NCI-H2107 (cell line): ENCODE measurements around the gene CDH22.
A peak's percentile ranks its signal among the peaks of the same experiment; 100 is the strongest.

Experiments used
- DNase-seq: peaks from one replicate; lab custom pipeline; 2025; lab: John Stamatoyannopoulos, UW

The CDH22 gene

DNA sequence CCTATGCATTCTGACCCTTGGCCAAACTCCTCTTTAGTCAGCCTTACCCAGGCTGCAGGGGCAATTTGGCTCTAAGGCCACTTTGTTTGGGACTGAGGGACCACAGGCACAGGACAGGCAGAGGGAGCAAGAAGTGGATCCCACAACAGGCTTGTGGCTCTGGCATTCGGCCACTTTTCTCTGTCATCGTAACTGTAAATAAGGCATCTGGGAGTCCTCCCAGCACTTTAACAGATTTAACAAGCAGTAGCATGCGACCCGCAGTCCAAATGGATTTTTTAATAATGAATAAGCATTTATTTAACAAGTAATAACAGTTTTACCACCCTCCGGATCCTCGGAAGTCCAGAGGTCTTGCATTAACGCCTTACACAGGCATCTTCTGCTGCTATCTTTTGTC is 16.1 kb upstream of the CDH22 start:
- DNase-seq = no peak

DNA sequence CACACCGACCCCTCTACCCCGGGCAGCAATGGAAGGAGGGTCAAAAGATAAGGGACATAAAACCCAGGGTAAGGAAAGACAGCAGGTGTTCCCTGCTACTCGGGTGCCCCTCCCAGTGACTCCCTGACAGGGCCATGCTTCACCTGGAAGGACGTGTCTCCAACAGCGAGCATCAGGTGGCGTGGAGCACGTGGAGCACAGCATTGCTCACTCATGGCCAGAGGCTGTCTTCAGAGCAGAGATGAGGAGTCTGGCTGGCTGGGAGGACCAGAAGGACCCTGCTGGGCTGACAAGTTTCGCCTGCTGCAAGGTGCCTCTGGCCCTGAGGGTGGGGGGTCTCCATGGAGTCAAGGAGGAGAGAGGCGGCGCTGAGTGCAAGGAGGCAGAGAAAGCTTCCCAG is 15.3 kb upstream of the CDH22 start:
- DNase-seq = no peak

DNA sequence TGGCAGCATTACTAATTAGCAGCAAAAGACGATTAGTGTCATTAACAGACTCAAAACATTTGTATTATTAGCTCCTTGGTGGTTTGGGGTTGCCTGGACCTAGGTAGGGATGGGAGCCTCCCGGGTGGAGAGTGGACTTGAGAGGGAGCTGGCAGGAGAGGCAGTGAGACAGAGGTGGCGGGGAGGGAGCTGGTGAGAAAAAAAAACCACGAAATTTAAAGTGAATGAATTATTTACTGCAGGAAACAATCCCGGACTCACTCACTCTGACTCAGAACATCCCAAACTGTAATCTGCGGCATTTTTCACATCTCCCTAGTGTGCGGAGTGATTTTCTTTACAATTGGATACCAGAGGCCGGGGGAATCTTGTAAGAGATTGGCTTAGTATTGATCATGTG is 14.3 kb upstream of the CDH22 start:
- no peak for DNase-seq

DNA sequence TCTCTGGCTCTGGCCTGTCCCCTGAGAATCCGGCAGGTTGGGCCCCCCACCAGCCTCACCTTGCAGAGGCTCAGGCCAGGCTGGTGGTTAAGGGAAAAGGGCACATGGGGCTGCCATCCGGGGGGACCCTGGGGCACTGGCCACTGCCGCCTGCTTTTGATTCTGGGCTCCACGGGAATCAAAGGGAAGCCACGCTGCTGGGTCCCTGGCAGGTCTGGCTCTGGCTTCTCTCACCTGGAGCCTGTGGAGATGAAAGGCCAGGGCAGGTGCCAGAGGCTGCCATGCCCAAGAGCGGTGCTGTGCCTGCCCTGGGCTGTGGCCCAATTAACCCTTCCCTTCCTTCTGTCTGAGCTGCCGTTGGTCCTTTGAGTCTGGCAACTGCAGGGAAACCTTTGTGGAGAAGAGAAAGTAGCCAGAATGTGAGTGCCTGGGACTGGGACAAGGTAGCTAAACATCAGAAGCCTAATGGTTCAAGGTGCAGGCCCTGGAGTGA is 9.4 kb upstream of the CDH22 start:
- DNase-seq = no peak

DNA sequence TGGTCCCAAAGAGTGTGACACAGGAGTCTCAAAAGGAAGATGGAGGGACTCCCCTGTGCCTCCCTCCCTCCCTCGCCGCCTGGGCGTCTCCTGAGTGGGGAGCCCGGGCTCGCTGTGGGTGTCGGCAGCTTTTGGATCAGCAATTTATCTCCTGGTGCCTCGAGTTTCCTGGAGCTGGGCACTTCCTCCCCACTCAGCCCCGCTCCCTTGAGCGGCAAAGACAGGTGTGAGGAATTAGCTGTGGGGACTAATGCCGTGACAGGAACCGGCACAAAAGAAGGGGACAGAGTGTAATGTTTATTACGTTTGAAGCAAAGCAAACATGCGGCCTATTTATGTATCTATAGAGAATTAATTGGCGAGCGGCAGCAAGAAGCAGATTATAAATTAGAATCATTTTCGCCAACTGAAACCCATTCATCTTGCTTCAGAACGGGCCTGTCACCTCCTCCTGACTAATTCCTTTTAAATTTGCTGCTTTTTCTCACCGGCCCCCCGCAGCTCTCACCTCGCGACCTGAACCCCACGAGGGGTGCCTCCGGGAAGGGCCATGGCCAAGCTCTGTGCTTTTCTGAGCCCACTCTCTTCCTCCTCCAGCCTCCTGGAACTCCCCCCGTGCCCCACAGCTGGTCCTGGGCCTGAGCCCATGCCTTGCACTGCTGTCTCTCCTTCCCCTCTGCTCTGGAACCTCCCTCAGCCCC is 8.8 kb upstream of the CDH22 start:
- DNase-seq = no peak

DNA sequence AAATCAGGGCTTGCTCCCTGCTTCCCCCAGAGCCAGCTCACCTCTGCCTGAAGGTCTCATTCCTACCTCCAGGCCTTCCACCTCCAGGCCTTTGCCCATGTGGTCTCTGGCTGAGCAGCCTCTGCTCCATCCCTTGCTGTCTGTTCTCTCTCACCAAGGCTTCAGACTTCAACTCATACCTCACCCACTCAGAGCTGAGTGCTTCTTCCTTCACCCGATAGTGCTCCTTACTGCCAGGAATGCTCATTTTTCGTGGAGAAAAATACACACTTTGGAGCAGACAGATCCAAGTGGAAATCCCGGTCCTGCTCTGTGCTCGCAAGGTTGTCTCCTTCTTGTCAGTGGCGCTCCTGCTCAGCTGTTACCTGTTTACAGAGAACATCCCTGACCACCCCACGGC is 7.0 kb upstream of the CDH22 start:
- DNase-seq = no peak

DNA sequence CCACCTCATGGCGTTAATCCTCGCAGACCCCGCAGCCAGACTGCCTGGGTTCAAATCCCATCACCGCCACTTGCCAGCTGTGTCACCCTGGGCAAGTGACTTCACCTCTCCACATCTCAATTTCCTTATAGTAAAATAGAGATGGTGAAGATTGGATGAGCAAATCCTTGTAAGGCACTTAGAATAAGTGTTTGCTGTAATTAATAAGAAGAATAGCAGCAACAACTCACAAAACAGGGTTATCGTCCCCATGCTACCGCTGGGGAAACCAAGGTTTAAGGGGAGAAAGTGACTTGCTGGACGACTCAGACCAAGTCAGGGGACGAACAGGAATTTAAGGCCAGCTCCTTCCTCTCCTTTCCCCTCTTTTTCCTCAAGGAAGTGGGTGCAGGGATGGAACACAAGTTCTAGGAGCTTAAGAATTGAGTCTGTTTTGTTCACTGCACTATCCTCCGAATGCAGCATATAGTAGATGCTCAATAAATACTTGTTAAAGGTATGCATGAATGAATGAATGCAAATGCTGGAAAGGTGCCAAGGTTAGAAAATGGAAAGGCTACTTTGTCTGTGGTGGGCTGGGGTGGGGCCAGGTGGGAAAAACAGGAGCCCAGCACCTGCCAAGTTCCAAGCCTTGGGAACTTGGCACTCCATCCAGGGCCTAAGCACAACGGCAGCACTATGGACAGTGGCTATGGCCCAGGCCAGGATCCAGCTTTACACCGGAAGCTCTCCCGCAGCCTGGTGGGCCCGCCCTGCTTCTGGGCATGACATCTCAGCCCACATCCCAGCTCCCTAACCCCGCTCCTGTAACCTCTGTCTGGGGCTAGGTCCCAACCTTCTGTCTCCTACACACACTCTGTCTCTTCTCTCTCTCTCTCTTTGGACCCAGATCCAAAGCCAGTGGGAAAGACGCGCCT is 4.9 kb upstream of the CDH22 start:
- no peak for DNase-seq

DNA sequence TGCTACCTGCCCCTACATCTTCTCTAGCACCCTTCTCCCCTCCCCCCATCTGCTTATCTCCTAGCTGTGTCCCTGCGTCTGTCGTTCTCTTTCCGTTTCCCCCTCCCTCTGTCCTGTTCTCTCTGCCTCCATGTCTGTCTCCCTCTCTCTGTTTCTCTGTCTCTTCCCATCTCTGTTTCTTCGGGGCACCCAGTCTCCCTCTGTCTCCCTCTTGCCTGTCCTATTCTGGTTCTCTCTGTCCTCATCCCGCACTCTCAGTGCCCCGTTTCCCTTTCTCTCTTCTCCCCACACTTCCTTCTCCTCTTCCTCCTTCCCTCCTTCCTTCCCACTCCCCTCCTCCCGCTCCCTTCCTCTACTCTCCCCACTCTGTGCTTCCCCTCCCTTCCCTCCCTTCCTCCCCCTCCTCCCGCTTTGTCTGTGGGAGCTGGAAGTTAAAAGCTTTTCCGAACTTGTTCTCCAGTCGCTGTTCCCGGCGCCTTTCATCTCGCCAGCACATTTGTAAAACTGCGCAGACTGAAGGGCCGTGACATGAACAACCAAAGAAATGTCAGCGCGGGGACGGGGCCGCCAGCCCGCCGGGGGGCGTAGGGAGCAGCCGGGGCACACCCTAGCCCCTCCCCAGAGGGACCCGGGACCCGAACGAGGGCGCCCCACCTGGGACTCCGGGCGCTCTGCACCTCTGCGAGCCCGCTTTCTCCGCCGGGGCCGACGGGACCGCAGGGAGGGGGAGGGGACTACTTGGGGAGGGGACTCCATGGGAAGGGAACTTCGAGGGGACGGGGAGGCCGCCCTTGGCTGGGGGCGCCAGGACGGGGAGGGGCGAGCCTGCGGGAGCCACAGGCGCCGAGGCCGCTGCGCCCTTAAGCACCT is 4.0 kb upstream of the CDH22 start:
- DNase-seq = no peak

DNA sequence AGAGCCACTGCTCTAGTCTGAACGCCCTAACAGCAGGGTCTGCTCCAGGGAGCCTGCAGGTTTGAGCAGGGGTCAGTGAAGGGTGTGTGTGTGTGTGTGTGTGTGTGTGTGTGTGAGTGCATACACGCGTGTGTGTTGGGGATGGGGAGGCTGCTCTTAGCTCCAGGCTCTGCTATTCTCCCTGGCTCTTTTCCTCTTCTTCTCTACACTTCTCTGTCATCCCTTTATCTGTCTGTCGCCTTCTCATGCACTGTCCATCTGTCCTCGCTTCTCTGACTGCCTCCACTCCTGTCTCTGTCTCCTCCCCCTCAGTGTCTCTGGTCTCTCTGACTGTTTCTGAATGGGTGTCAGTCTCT is 3.4 kb upstream of the CDH22 start:
- no peak for DNase-seq

DNA sequence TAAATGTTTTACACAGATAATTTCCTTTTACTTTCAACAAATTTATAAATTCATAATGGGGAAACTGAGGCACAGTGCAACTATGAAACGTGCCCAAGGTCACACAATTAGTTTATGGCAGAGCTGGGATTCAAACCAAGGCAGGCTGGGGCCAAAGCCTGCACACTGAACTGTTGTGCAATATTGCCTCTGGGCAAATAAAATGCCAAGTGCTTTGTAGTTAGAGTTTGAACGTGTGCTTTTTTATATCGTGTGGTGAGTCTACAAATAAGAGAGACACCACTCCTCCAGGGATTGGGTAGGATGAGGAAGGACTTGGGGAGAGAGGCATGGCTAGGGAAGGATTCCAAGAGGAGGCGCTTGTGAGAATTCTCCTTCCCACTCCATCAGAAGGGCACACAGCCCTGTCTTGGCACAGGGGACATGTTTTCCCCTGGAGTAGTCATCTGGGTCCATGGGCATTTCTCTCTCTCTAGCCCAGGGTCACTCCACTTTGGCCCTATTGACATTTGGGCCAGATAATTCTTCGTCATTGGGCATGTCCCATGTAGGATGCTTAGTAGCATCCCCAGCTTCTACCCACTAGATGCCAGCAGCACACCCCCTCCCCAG is 2.8 kb upstream of the CDH22 start:
- DNase-seq = no peak

DNA sequence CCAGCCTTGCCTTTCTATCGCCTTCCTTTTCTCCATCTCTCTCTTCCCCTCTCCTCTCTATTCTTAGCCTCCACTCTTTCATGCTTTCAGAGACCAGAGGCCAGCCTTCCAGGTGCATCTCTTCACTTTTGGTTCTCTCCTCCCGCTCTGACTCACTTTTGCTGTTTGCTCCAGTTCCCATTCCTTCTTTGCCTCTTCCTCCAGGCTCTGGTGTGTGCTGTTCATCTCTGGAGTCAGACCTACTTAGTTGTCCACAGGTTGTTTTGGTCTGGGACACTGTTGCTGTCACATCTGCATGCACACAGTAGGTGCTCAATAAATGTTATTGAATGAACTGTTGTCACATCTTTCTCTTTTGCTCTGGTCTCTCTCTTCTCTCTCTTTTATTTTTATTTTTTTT is 1.6 kb upstream of the CDH22 start:
- DNase-seq = no peak

DNA sequence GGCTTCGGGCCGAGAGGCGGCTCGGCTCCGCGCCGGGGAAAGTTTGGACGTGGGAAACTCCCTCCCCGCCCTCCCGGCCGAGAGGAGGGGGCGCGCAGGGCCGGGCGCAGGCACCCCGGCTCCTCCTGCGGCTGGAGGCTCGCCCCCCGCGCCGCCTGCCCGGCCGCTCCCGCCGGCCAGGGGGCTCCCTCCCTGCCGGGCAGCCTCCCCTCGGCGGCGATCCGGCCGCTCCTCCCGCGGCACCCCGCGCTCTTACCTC is 370 bp downstream of the CDH22 start:
- DNase-seq = no peak

DNA sequence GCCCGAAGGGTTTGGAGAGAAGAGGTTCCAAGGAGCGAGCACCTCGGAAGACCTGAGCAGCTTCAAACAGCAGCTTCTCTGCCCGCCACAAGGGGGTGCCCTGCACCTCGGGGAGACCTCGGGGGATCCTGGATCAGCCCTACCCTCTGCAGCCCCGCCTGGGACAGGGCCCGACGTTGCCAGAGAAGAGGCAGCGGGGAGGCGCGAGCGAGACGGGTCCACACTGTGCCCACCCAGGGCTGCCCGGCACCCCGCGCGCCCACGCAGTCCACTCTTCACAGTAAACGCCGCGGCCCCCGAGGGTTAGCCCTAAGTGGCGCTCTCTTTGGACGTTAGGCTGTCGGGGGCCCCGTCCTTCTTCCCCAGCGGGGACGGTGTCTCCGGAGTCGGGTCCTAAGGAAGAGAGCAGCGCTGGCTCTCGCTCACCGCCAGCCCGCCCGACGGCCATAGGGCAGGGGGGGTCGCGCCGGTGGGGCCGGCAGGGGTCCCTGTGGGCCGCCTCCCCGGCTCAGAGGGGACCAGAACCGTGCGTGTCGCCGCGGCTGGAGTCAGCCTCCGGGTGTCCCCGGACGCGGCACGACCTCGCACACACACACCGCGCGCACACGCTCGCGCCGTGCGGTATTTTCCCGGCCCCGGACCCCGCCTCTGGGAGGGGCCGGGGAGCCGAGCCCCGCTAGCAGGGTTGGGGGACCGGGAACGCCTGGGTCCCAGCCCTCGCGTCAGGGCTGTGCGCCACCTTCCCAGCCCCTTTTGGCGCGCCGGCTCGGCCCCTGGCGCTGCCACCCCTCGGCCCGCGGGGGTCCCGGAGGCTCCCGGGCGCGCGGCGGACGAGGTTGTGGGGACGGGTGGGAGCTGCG is 929 bp downstream of the CDH22 start:
- DNase-seq = peak; percentile 21

DNA sequence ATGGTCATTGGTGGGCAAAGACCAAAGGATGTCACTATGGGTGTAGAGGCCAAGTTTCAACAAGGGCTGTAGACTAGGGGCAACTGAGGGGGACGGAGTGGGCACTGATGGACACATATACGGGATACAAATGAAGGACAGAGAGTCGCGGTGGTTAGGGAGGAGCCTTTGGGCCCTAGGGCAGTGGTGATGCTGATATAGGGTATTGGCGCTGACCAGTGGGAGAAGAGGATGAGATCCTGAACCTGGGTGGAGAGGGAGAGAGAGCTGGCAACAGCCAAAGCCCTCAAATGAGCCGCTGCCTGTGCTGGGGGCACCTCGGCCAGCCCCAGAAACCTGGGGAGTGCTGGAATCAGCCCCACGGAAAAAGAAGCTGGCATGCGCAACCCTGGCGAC is 1.6 kb downstream of the CDH22 start:
- DNase-seq = no peak

DNA sequence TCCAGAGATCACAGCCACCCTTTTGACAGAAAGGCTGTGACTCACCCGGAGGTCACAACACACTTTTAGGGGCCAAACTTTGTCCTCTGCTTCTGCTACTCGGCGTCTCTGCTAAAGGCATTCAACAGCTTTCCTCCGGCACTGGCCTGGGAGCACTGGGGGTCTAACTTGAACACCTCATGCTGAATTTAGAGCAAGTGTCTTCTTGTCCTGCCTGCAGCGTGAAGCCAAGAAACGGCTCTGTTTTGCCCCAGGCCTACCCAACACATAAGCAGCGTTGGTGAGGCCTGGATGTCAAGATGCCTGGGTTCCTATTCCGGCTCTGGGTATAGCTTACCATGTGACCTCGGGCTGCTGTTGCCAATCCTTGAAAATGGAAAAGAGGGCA is 2.3 kb downstream of the CDH22 start:
- DNase-seq = no peak

DNA sequence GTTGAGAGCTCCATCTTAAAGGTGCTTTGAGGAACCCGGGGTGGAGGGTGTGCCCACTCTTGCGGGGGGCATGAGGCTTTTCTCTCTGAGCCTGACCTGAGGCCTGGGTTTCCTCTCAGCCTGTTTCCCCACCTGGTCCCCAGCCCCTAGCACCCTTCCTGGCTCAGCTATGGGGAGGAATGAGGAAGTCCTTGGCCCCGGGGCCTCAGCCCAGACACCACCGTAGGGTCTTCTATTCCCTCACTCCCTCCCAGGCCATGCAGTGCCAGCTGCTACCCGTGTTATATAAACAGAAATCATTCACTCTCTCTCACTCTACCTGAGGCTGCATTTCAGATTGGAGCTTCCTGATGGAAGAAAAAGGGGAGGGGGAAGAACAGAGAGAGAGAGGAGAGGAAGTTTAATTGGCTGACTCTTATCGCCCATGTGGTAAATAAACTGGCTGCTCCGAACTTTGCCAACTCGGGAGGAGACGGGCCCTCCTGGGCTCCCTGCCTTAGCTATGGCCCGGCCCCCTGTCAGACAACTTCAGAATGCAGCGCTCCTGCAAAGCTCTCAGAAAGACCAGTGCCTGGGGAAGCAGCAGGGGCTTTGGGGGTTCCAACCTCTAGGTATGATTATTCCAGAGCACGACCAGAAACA is 2.8 kb downstream of the CDH22 start:
- no peak for DNase-seq

DNA sequence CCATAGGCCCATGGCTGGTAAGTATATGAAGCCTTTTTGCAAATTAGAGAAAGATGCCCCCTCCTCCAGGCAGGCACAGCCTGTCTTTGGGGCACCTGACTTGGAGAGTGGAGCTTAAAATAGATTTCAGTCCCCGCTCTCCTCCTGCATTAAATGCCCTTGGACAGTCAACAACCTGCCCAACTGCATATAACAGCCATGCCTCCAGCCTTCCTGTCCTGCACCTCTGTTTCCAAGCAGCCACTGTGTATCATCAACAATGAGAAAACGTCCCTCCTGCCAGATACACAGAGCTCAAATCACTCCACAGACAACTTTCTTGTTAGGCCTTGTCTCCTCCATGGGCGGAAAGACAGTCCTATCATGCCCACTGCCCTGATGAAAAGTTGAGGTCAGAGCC is 3.4 kb downstream of the CDH22 start:
- no peak for DNase-seq

DNA sequence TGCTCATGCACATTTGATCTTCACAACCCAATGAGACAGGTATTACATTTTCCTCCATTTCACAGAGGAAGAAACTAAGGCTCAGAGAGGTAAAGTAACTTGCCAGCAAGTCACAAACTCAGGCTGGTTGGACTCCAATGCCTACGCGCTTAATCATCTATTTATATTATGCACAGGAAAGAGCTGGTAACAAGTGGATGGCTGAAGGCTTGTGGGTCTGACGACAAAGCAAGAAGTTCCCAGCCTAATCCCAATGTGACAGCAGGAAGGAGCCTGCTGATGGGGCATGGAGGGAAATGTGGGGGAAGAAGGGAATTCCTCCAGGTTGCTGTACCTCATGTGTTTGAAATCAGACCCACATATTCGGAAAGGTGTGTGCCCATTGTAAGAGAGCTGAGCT is 3.9 kb downstream of the CDH22 start:
- DNase-seq = no peak

DNA sequence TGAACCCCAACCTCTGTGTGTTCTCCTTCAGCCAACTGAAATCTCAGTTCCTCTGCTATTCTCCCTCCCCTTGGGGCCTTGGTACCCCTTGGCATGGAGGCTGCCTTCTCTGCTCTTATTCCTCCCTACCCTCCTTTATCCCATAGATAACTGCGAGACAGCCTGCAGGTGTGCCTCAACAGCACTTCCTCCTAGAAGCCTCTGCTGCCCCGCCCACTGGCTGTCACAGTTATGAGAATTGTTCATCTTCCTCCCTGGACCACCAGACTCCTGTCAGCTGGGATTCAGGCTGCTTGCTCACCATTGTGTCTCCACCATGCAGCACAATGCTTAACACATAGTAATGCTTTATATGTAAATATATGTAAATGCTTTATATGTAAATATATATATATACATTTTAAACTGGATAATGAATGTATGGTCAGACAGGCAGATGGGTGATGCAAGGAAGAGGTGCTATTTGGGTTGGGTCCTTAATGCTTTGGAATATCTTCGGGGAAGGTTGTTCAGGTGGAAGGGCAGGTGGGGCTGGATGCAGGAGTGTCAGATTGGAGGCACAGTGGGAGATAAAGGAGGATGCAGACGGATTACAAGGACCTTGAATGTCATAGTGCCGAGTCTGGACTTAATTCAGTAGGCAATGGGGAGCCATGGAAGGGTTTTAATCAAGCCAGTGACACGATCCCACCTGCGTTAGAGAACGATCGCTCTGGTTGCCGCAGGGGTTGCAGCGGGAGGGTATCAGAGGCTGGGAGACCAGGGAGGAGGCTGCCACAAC is 4.9 kb downstream of the CDH22 start:
- DNase-seq = no peak

DNA sequence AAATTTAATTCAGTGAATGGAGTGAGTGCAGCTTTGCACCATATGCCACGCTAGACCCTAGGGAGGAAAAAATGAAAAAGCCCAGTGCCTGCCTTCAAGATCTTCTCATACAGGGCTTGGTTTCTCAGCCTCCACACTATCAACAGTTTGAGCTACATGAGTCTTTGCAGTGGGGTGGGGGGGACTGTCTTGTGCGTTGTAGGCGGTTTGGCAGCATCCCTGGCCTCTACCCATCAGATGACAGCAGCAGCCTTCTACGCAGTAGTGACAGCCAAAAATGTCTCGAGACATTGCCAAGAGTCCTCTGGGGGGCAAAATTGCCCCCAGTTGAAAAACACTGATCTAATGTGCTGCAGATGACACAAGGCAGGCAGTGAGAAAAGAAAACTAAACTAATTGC is 6.2 kb downstream of the CDH22 start:
- no peak for DNase-seq
